Measurements from ENCODE around the gene NSD2. TPM values are rescaled to one million over a fixed set of nuclear protein-coding genes. Genes with fewer than 3 reads are reported as not detected.

Gene NSD2
- total and polyA plus RNA-seq, 2 donors (not counting 1 experiment from before 2014, with no cell fraction given): 14.2 to 64.8 TPM

GRCh38 chr4:1887052-1887451 is 15.9 kb downstream of the NSD2 start:
- POLR2A ChIA-PET: no interaction called here
- Histone ChIP-seq H3K4me3 (ENCODE audit: control extremely low read depth in 1 of 5, extremely low read depth in 1 of 5, insufficient read depth in 1 of 5, low read depth in 2 of 5, low read length in 4 of 5) (no peak overlapping the region), H3K4me1 (ENCODE audit: control insufficient read depth in 2 of 2, insufficient read depth in 2 of 2, low read length in 2 of 2) (peaks cover 0 to 5% of the 10 kb centered on the region in 2 donors), H3K27me3 (replicated peaks in 1 of 4; ENCODE audit: control extremely low read depth in 1 of 4, control insufficient read depth in 3 of 4, insufficient read depth in 4 of 4, low read length in 3 of 4) (no peaks in the 10 kb centered on the region), H4K20me1 (ENCODE audit: control insufficient read depth, insufficient read depth, low read length, poor library complexity, severe bottlenecking) (peaks cover 12% of the 10 kb centered on the region), H2AFZ (ENCODE audit: insufficient read depth, low read depth, low read length, poor library complexity, severe bottlenecking) (no peak overlapping the region), H3K79me2 (ENCODE audit: control insufficient read depth, insufficient read depth, low read length) (peaks cover 98% of the 10 kb centered on the region), H3K4me2 (replicated peaks; ENCODE audit: low read depth, low read length, poor library complexity, severe bottlenecking) (no peak overlapping the region), H3K27ac (ENCODE audit: low read length in 2 of 2) (no peak overlapping the region), H3K9ac (ENCODE audit: low read length) (no peak overlapping the region), H3K9me3 (ENCODE audit: control extremely low read depth in 1 of 3, control insufficient read depth in 2 of 3, insufficient read depth in 1 of 3, low read length in 2 of 3) (no peaks in the 10 kb centered on the region), H3K36me3 (replicated peaks in 1 of 2; ENCODE audit: control extremely low read depth in 1 of 2, control insufficient read depth in 1 of 2, extremely low read depth in 1 of 2, insufficient read depth in 2 of 2, low read length in 1 of 2) (no peaks in the 10 kb centered on the region)
- Mint-ChIP-seq H3K4me1 (peaks cover 20% of the 10 kb centered on the region), H3K4me3 (no peak overlapping the region), H3K9me3 (ENCODE audit: insufficient read depth) (peaks cover 4% of the 10 kb centered on the region), H3K27ac (peak overlapping the region; percentile 4), H3K27me3 (no peaks in the 10 kb centered on the region)
- 20% methylated on average over 1 of the region's 2 CpGs for WGBS (ENCODE audit: insufficient coverage)
- ATAC-seq (ENCODE audit: low read depth) (no peak), DNase-seq (no peak)
- TF ChIP-seq EZH2 (IDR thresholded peaks at IDR 0.05; ENCODE audit: borderline replicate concordance, insufficient read depth, low read depth, low read length, poor library complexity, severe bottlenecking) (no peak), CTCF (IDR thresholded peaks at IDR 0.05) (no peak)
- CTCF ChIA-PET: interaction anchor here (0.8 to 3.0 kb wide), 2 partner anchors 10 to 12 kb away, joined by 3 to 18 read pairs; no protein-coding TSS in a partner anchor
- intact Hi-C loops (cut with micrococcal nuclease): no loop called here

- H3K27me3 ChIP-seq (replicated peaks in 1 of 4; ENCODE audit: control extremely low read depth in 1 of 4, control insufficient read depth in 3 of 4, insufficient read depth in 4 of 4, low read length in 3 of 4): no peaks in the 10 kb centered on the region
- TF ChIP-seq EZH2 (IDR thresholded peaks at IDR 0.05; ENCODE audit: borderline replicate concordance, insufficient read depth, low read depth, low read length, poor library complexity, severe bottlenecking) (no peak), CTCF (IDR thresholded peaks at IDR 0.05) (no peak)
- H2AFZ ChIP-seq (ENCODE audit: insufficient read depth, low read depth, low read length, poor library complexity, severe bottlenecking): no peak overlapping the region
- H3K4me1 ChIP-seq (ENCODE audit: control insufficient read depth in 2 of 2, insufficient read depth in 2 of 2, low read length in 2 of 2): peaks cover 0 to 5% of the 10 kb centered on the region in 2 donors
- H4K20me1 ChIP-seq (ENCODE audit: control insufficient read depth, insufficient read depth, low read length, poor library complexity, severe bottlenecking): peaks cover 16% of the 10 kb centered on the region
- H3K9ac ChIP-seq (ENCODE audit: low read length): no peak overlapping the region
- POLR2A ChIA-PET: no interaction called here
- H3K4me3 ChIP-seq (ENCODE audit: control extremely low read depth in 1 of 5, extremely low read depth in 1 of 5, insufficient read depth in 1 of 5, low read depth in 2 of 5, low read length in 4 of 5): no peak overlapping the region
- H3K36me3 ChIP-seq (replicated peaks in 1 of 2; ENCODE audit: control extremely low read depth in 1 of 2, control insufficient read depth in 1 of 2, extremely low read depth in 1 of 2, insufficient read depth in 2 of 2, low read length in 1 of 2): no peaks in the 10 kb centered on the region
- no peak overlapping the region for H3K27ac ChIP-seq (ENCODE audit: low read length in 2 of 2)
- CTCF ChIA-PET: interaction anchor here (0.9 kb wide), 1 partner anchor 8 kb away, joined by 3 read pairs; no protein-coding TSS in a partner anchor
- peaks cover 14% of the 10 kb centered on the region for H3K4me1 Mint-ChIP-seq
- DNase-seq (no peak), ATAC-seq (ENCODE audit: low read depth) (no peak)
- WGBS (ENCODE audit: insufficient coverage): 97% methylated on average over 10 of the region's 11 CpGs
- no peaks in the 10 kb centered on the region for H3K9me3 ChIP-seq (ENCODE audit: control extremely low read depth in 1 of 3, control insufficient read depth in 2 of 3, insufficient read depth in 1 of 3, low read length in 2 of 3)
- no peak overlapping the region for H3K4me2 ChIP-seq (replicated peaks; ENCODE audit: low read depth, low read length, poor library complexity, severe bottlenecking)
- intact Hi-C loops (cut with micrococcal nuclease): no loop called here
- no peaks in the 10 kb centered on the region for H3K27me3 Mint-ChIP-seq
- peaks cover 99% of the 10 kb centered on the region for H3K79me2 ChIP-seq (ENCODE audit: control insufficient read depth, insufficient read depth, low read length)
- no peak overlapping the region for H3K27ac Mint-ChIP-seq
- no peak overlapping the region for H3K4me3 Mint-ChIP-seq
- peaks cover 4% of the 10 kb centered on the region for H3K9me3 Mint-ChIP-seq (ENCODE audit: insufficient read depth)
Measured at GRCh38 chr4:1890979-1891570, 19.9 kb downstream of the NSD2 start.
